Measurements from ENCODE around the gene CYP1A2. TPM values are rescaled to one million over a fixed set of nuclear protein-coding genes. Genes with fewer than 3 reads are reported as not detected.

The CYP1A2 gene
- total RNA-seq, 2 experiments from 2014 or later = not detected

GRCh38 chr15:74769463-74770025 lies 20.9 kb downstream of the CYP1A2 start:
- no peaks in the 10 kb centered on the region for H3K9me3 Mint-ChIP-seq
- H3K36me3 Mint-ChIP-seq = no peaks in the 10 kb centered on the region
- no peak overlapping the region for H3K4me3 Mint-ChIP-seq
- POLR2A ChIA-PET = interaction anchor here (1.0 to 3.1 kb wide), 4 partner anchors 8 to 39 kb away, joined by 3 to 13 read pairs (median 3); no protein-coding TSS in a partner anchor
- peaks cover 5% of the 10 kb centered on the region for H3K27me3 Mint-ChIP-seq
- CTCF ChIA-PET = interaction anchor here (0.5 to 22.0 kb wide), 49 partner anchors 10 to 1107 kb away, joined by 3 to 1220 read pairs (median 5); partner anchors contain the start of genes CLK3, CPLX3, CSK and CYP1A1
- no peak overlapping the region for H3K27ac Mint-ChIP-seq
- intact Hi-C loops (cut with micrococcal nuclease) = loop anchor here (1.0 to 5.0 kb wide), 3 partner anchors 17 to 397 kb away; no protein-coding TSS in a partner anchor
- H3K4me1 Mint-ChIP-seq (ENCODE audit: low read depth) = peaks cover 24% of the 10 kb centered on the region
- no peak for DNase-seq

- Mint-ChIP-seq H3K27ac (no peak overlapping the region), H3K4me3 (no peak overlapping the region), H3K9me3 (no peaks in the 10 kb centered on the region), H3K27me3 (peaks cover 5% of the 10 kb centered on the region), H3K4me1 (ENCODE audit: low read depth) (peaks cover 29% of the 10 kb centered on the region), H3K36me3 (no peaks in the 10 kb centered on the region)
- ChIA-PET POLR2A (interaction anchor here (0.6 to 3.1 kb wide), 10 partner anchors 10 to 43 kb away, joined by 3 to 13 read pairs (median 4); partner anchors contain the start of gene CSK), CTCF (interaction anchor here (0.6 to 22.0 kb wide), 42 partner anchors 11 to 398 kb away, joined by 3 to 1220 read pairs (median 5); partner anchors contain the start of genes CLK3, COX5A, CSK and CYP1A1)
- DNase-seq = no peak
- intact Hi-C loops (cut with micrococcal nuclease) = loop anchor here (2.0 kb wide), 1 partner anchor 16 kb away; no protein-coding TSS in a partner anchor
Measured at GRCh38 chr15:74770211-74770903, 21.7 kb downstream of the CYP1A2 start.

GRCh38 chr15:74773329-74773728 lies 24.7 kb downstream of the CYP1A2 start:
- no peak for DNase-seq
- POLR2A ChIA-PET = interaction anchor here (1.3 to 1.9 kb wide), 2 partner anchors 14 to 24 kb away, joined by 4 to 10 read pairs; no protein-coding TSS in a partner anchor
- intact Hi-C loops (cut with micrococcal nuclease) = no loop called here
- Mint-ChIP-seq H3K4me3 (no peak overlapping the region), H3K27ac (peak overlapping the region; percentile 68), H3K4me1 (ENCODE audit: low read depth) (peaks cover 56% of the 10 kb centered on the region), H3K36me3 (no peaks in the 10 kb centered on the region), H3K27me3 (peaks cover 2% of the 10 kb centered on the region), H3K9me3 (no peaks in the 10 kb centered on the region)
- CTCF ChIA-PET = interaction anchor here (5.6 to 22.0 kb wide), 6 partner anchors 8 to 177 kb away, joined by 30 to 1220 read pairs (median 133); partner anchors contain the start of genes CSK and FAM219B

- H3K4me1 Mint-ChIP-seq (ENCODE audit: low read depth) = peaks cover 58% of the 10 kb centered on the region
- H3K27me3 Mint-ChIP-seq = peaks cover under 1% of the 10 kb centered on the region
- no peak for DNase-seq
- no peaks in the 10 kb centered on the region for H3K36me3 Mint-ChIP-seq
- H3K4me3 Mint-ChIP-seq = no peak overlapping the region
- no peaks in the 10 kb centered on the region for H3K9me3 Mint-ChIP-seq
- intact Hi-C loops (cut with micrococcal nuclease) = no loop called here
- POLR2A ChIA-PET = interaction anchor here (1.3 to 1.9 kb wide), 2 partner anchors 13 to 23 kb away, joined by 4 to 10 read pairs; no protein-coding TSS in a partner anchor
- peak overlapping the region; percentile 68 for H3K27ac Mint-ChIP-seq
- CTCF ChIA-PET = interaction anchor here (1.2 to 22.0 kb wide), 6 partner anchors 7 to 176 kb away, joined by 5 to 1220 read pairs (median 133); partner anchors contain the start of genes CSK and FAM219B
Measured at GRCh38 chr15:74773731-74774252, 25.1 kb downstream of the CYP1A2 start.

- POLR2A ChIA-PET = interaction anchor here (0.6 to 1.9 kb wide), 4 partner anchors 12 to 313 kb away, joined by 3 to 10 read pairs (median 4); no protein-coding TSS in a partner anchor
- H3K36me3 Mint-ChIP-seq = no peaks in the 10 kb centered on the region
- H3K4me3 Mint-ChIP-seq = no peak overlapping the region
- CTCF ChIA-PET = interaction anchor here (1.1 to 22.0 kb wide), 5 partner anchors 10 to 139 kb away, joined by 3 to 1220 read pairs (median 5); partner anchors contain the start of gene FAM219B
- no peak for DNase-seq
- H3K9me3 Mint-ChIP-seq = no peaks in the 10 kb centered on the region
- intact Hi-C loops (cut with micrococcal nuclease) = no loop called here
- H3K27ac Mint-ChIP-seq = peak overlapping the region; percentile 99
- peaks cover 71% of the 10 kb centered on the region for H3K4me1 Mint-ChIP-seq (ENCODE audit: low read depth)
- no peaks in the 10 kb centered on the region for H3K27me3 Mint-ChIP-seq
Measured at GRCh38 chr15:74775132-74775562, 26.5 kb downstream of the CYP1A2 start.

GRCh38 chr15:74775894-74776293 lies 27.2 kb downstream of the CYP1A2 start:
- no peaks in the 10 kb centered on the region for H3K9me3 Mint-ChIP-seq
- ChIA-PET POLR2A (interaction anchor here (6.4 kb wide), 1 partner anchor 15 kb away, joined by 116 read pairs; no protein-coding TSS in a partner anchor), CTCF (interaction anchor here (0.9 to 22.0 kb wide), 3 partner anchors 9 to 126 kb away, joined by 3 to 1220 read pairs (median 3); no protein-coding TSS in a partner anchor)
- peaks cover 77% of the 10 kb centered on the region for H3K4me1 Mint-ChIP-seq (ENCODE audit: low read depth)
- no peak for DNase-seq
- intact Hi-C loops (cut with micrococcal nuclease) = no loop called here
- H3K36me3 Mint-ChIP-seq = peaks cover 2% of the 10 kb centered on the region
- H3K4me3 Mint-ChIP-seq = no peak overlapping the region
- H3K27me3 Mint-ChIP-seq = no peaks in the 10 kb centered on the region
- peak overlapping the region; percentile 99 for H3K27ac Mint-ChIP-seq

GRCh38 chr15:74776821-74777768 lies 28.4 kb downstream of the CYP1A2 start:
- POLR2A ChIA-PET = interaction anchor here (0.6 to 6.4 kb wide), 6 partner anchors 8 to 125 kb away, joined by 3 to 116 read pairs (median 4); no protein-coding TSS in a partner anchor
- H3K27ac Mint-ChIP-seq = peak overlapping the region; percentile 99
- intact Hi-C loops (cut with micrococcal nuclease) = no loop called here
- DNase-seq = peak; percentile 81
- H3K4me3 Mint-ChIP-seq = peak overlapping the region; percentile 78
- H3K9me3 Mint-ChIP-seq = no peaks in the 10 kb centered on the region
- peaks cover 2% of the 10 kb centered on the region for H3K36me3 Mint-ChIP-seq
- peaks cover 74% of the 10 kb centered on the region for H3K4me1 Mint-ChIP-seq (ENCODE audit: low read depth)
- no peaks in the 10 kb centered on the region for H3K27me3 Mint-ChIP-seq
- CTCF ChIA-PET = interaction anchor here (0.9 to 22.0 kb wide), 13 partner anchors 6 to 403 kb away, joined by 3 to 1220 read pairs (median 5); no protein-coding TSS in a partner anchor

- ChIA-PET CTCF (interaction anchor here (0.9 to 22.0 kb wide), 11 partner anchors 7 to 404 kb away, joined by 3 to 1220 read pairs (median 5); no protein-coding TSS in a partner anchor), POLR2A (interaction anchor here (0.9 to 6.4 kb wide), 6 partner anchors 9 to 124 kb away, joined by 3 to 116 read pairs (median 4); no protein-coding TSS in a partner anchor)
- Mint-ChIP-seq H3K27me3 (no peaks in the 10 kb centered on the region), H3K9me3 (no peaks in the 10 kb centered on the region), H3K36me3 (peaks cover 5% of the 10 kb centered on the region), H3K4me1 (ENCODE audit: low read depth) (peaks cover 72% of the 10 kb centered on the region), H3K27ac (peak overlapping the region; percentile 99), H3K4me3 (peak overlapping the region; percentile 78)
- no peak for DNase-seq
- intact Hi-C loops (cut with micrococcal nuclease) = no loop called here
Measured at GRCh38 chr15:74777769-74778598, 29.3 kb downstream of the CYP1A2 start.

- CTCF ChIA-PET = interaction anchor here (1.1 to 22.0 kb wide), 7 partner anchors 7 to 172 kb away, joined by 3 to 1220 read pairs (median 11); no protein-coding TSS in a partner anchor
- Mint-ChIP-seq H3K27me3 (no peaks in the 10 kb centered on the region), H3K36me3 (peaks cover 12% of the 10 kb centered on the region), H3K4me1 (ENCODE audit: low read depth) (peaks cover 70% of the 10 kb centered on the region), H3K9me3 (no peaks in the 10 kb centered on the region), H3K4me3 (no peak overlapping the region), H3K27ac (peak overlapping the region; percentile 99)
- no peak for DNase-seq
- POLR2A ChIA-PET = interaction anchor here (1.0 to 6.4 kb wide), 4 partner anchors 10 to 128 kb away, joined by 3 to 116 read pairs (median 4); partner anchors contain the start of gene FAM219B
- intact Hi-C loops (cut with micrococcal nuclease) = no loop called here
Measured at GRCh38 chr15:74778599-74778970, 29.9 kb downstream of the CYP1A2 start.

Data from activated CD4-positive, alpha-beta memory T cell treated with anti-CD3 and anti-CD28 coated beads for 36 hours (primary cell).